ENCODE data around the gene IL18BP. TPM values are rescaled to one million over a fixed set of nuclear protein-coding genes. Genes with fewer than 3 reads are reported as not detected.

Gene IL18BP
- total and polyA plus RNA-seq, 2 experiments from 2014 or later: 2.2 to 2.8 TPM

GRCh38 chr11:71962428-71963038 is 36.2 kb upstream of the IL18BP start:
- Histone ChIP-seq H2AFZ (no peak overlapping the region), H3K27me3 (no peaks in the 10 kb centered on the region), H3K9me3 (ENCODE audit: low read depth) (no peaks in the 10 kb centered on the region), H3K4me3 (no peak overlapping the region), H3K4me2 (no peak overlapping the region), H3K79me2 (peaks cover 19% of the 10 kb centered on the region), H4K20me1 (ENCODE audit: insufficient read depth, poor library complexity, severe bottlenecking) (no peaks in the 10 kb centered on the region), H3K9me2 (replicated peaks; ENCODE audit: insufficient read depth) (no peaks in the 10 kb centered on the region), H3K36me3 (replicated peaks; ENCODE audit: insufficient read depth, low read depth) (no peaks in the 10 kb centered on the region), H3K27ac (peak overlapping the region; percentile 12), H3K4me1 (ENCODE audit: insufficient read depth) (no peaks in the 10 kb centered on the region)
- TF ChIP-seq EZH2phosphoT487 (IDR thresholded peaks at IDR 0.05; ENCODE audit: low read depth, severe bottlenecking, unreplicated experiment) (no peak), EZH2 (IDR thresholded peaks at IDR 0.05; ENCODE audit: borderline replicate concordance) (no peak), CTCF (IDR thresholded peaks at IDR 0.05; ENCODE audit: poor library complexity) (no peak)
- 90% methylated on average over 2 of the region's 2 CpGs for WGBS (ENCODE audit: low lambda C conversion rate, missing lambda C conversion rate)
- DNase-seq (ENCODE audit: low spot score): no peak

GRCh38 chr11:71963468-71963867 is 35.2 kb upstream of the IL18BP start:
- no peaks in the 10 kb centered on the region for H3K4me1 ChIP-seq (ENCODE audit: insufficient read depth)
- no peaks in the 10 kb centered on the region for H3K27me3 ChIP-seq
- no peak for DNase-seq (ENCODE audit: low spot score)
- no peaks in the 10 kb centered on the region for H4K20me1 ChIP-seq (ENCODE audit: insufficient read depth, poor library complexity, severe bottlenecking)
- no peak for TF ChIP-seq EZH2 (IDR thresholded peaks at IDR 0.05; ENCODE audit: borderline replicate concordance)
- TF ChIP-seq EZH2phosphoT487 (IDR thresholded peaks at IDR 0.05; ENCODE audit: low read depth, severe bottlenecking, unreplicated experiment): no peak
- H3K9me2 ChIP-seq (replicated peaks; ENCODE audit: insufficient read depth): no peaks in the 10 kb centered on the region
- peaks cover 14% of the 10 kb centered on the region for H3K79me2 ChIP-seq
- H3K4me2 ChIP-seq: no peak overlapping the region
- no peaks in the 10 kb centered on the region for H3K36me3 ChIP-seq (replicated peaks; ENCODE audit: insufficient read depth, low read depth)
- no peak overlapping the region for H2AFZ ChIP-seq
- 96% methylated on average over 8 of the region's 8 CpGs for WGBS (ENCODE audit: low lambda C conversion rate, missing lambda C conversion rate)
- H3K27ac ChIP-seq: no peak overlapping the region
- no peaks in the 10 kb centered on the region for H3K9me3 ChIP-seq (ENCODE audit: low read depth)
- H3K4me3 ChIP-seq: no peak overlapping the region

GRCh38 chr11:71964641-71965040 is 34.1 kb upstream of the IL18BP start:
- DNase-seq (ENCODE audit: low spot score): no peak
- no peak for TF ChIP-seq CTCF (IDR thresholded peaks at IDR 0.05; ENCODE audit: poor library complexity)
- no peak for TF ChIP-seq EZH2phosphoT487 (IDR thresholded peaks at IDR 0.05; ENCODE audit: low read depth, severe bottlenecking, unreplicated experiment)
- no peak for TF ChIP-seq EZH2 (IDR thresholded peaks at IDR 0.05; ENCODE audit: borderline replicate concordance)
- Histone ChIP-seq H3K36me3 (replicated peaks; ENCODE audit: insufficient read depth, low read depth) (no peaks in the 10 kb centered on the region), H4K20me1 (ENCODE audit: insufficient read depth, poor library complexity, severe bottlenecking) (no peaks in the 10 kb centered on the region), H3K9me2 (replicated peaks; ENCODE audit: insufficient read depth) (no peaks in the 10 kb centered on the region), H3K79me2 (peaks cover 10% of the 10 kb centered on the region), H3K4me2 (no peak overlapping the region), H3K27ac (no peak overlapping the region), H3K27me3 (no peaks in the 10 kb centered on the region), H3K4me1 (ENCODE audit: insufficient read depth) (no peaks in the 10 kb centered on the region), H2AFZ (no peak overlapping the region), H3K4me3 (no peak overlapping the region), H3K9me3 (ENCODE audit: low read depth) (no peaks in the 10 kb centered on the region)
- WGBS (ENCODE audit: low lambda C conversion rate, missing lambda C conversion rate): 83% methylated on average over 4 of the region's 4 CpGs

DNA sequence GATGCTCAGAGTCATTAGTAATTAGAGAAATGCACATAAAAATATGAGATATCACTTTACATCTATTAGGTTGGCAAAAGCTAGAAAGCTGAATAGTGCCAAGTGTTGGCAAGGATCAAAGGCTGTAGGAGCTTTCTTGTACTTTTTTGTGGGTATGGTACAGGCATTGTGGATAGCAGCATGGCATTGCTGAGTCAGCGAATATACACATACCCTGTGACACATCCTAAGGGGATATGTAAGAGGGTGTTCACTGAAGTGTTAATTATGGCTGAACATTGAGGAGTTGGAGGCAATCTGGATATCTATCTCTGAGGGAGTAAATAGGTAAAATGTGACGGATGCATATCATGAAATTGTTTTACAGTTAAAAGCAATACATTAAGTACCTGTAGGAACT is 27.0 kb upstream of the IL18BP start:
- WGBS (ENCODE audit: low lambda C conversion rate, missing lambda C conversion rate): 98% methylated on average over 2 of the region's 2 CpGs
- no peak for TF ChIP-seq EZH2 (IDR thresholded peaks at IDR 0.05; ENCODE audit: borderline replicate concordance)
- TF ChIP-seq EZH2phosphoT487 (IDR thresholded peaks at IDR 0.05; ENCODE audit: low read depth, severe bottlenecking, unreplicated experiment): no peak
- no peak for TF ChIP-seq CTCF (IDR thresholded peaks at IDR 0.05; ENCODE audit: poor library complexity)
- no peaks in the 10 kb centered on the region for H3K9me2 ChIP-seq (replicated peaks; ENCODE audit: insufficient read depth)

More for the DNA sequence above, 27.0 kb upstream of the IL18BP start:
- Histone ChIP-seq H4K20me1 (ENCODE audit: insufficient read depth, poor library complexity, severe bottlenecking) (no peaks in the 10 kb centered on the region), H3K9me3 (ENCODE audit: low read depth) (no peaks in the 10 kb centered on the region), H3K27me3 (no peaks in the 10 kb centered on the region), H3K4me1 (ENCODE audit: insufficient read depth) (no peaks in the 10 kb centered on the region), H3K4me3 (no peak overlapping the region), H3K27ac (no peak overlapping the region), H3K4me2 (no peak overlapping the region), H3K36me3 (replicated peaks; ENCODE audit: insufficient read depth, low read depth) (no peaks in the 10 kb centered on the region), H2AFZ (no peak overlapping the region), H3K79me2 (peaks cover 16% of the 10 kb centered on the region)
- DNase-seq (ENCODE audit: low spot score): no peak

Data from hepatocyte (in vitro differentiated cells).